ENCODE results near the gene DNMBP. TPM values are rescaled to one million over a fixed set of nuclear protein-coding genes. Genes with fewer than 3 reads are reported as not detected.

DNMBP gene
- total and polyA plus RNA-seq, 2 donors = 10.0 to 11.9 TPM

- Histone ChIP-seq H3K4me3 (ENCODE audit: low read length in 2 of 2) (no peak overlapping the region), H3K36me3 (ENCODE audit: control insufficient read depth in 2 of 2, insufficient read depth in 2 of 2, low read length in 1 of 2) (peaks cover 0 to 2% of the 10 kb centered on the region in 2 donors), H3K4me1 (ENCODE audit: control insufficient read depth in 2 of 2, insufficient read depth in 2 of 2, low read length in 2 of 2) (peaks cover 13 to 57% of the 10 kb centered on the region in 2 donors), H3K27ac (ENCODE audit: low read depth in 1 of 2, low read length in 1 of 2) (peak overlapping the region in 1 of 2 donors; percentile 55), H3K9me3 (ENCODE audit: control insufficient read depth in 2 of 2, insufficient read depth in 1 of 2, low read length in 1 of 2) (no peaks in the 10 kb centered on the region), H3K27me3 (ENCODE audit: control insufficient read depth in 2 of 2, insufficient read depth in 1 of 2, low read length in 1 of 2) (no peaks in the 10 kb centered on the region)
- peak in 2 of 9 donors; percentile 9 to 27 for DNase-seq (ENCODE audit: low read depth in 6 of 9, low spot score in 9 of 9)
- 96% methylated on average over 2 of the region's 2 CpGs for WGBS
Observed at GRCh38 chr10:100041306-100042002, 31.7 kb upstream of the DNMBP start.

GRCh38 chr10:100038561-100039071 is 28.9 kb upstream of the DNMBP start:
- 76% methylated on average over 1 of the region's 1 CpG for WGBS
- Histone ChIP-seq H3K27ac (ENCODE audit: low read depth in 1 of 2, low read length in 1 of 2) (no peak overlapping the region), H3K9me3 (ENCODE audit: control insufficient read depth in 2 of 2, insufficient read depth in 1 of 2, low read length in 1 of 2) (no peaks in the 10 kb centered on the region), H3K4me1 (ENCODE audit: control insufficient read depth in 2 of 2, insufficient read depth in 2 of 2, low read length in 2 of 2) (peaks cover 4 to 35% of the 10 kb centered on the region in 2 donors), H3K36me3 (ENCODE audit: control insufficient read depth in 2 of 2, insufficient read depth in 2 of 2, low read length in 1 of 2) (peaks cover 0 to under 1% of the 10 kb centered on the region in 2 donors), H3K27me3 (ENCODE audit: control insufficient read depth in 2 of 2, insufficient read depth in 1 of 2, low read length in 1 of 2) (no peaks in the 10 kb centered on the region), H3K4me3 (ENCODE audit: low read length in 2 of 2) (no peak overlapping the region)
- DNase-seq (ENCODE audit: low read depth in 6 of 9, low spot score in 9 of 9) = no peak

- Histone ChIP-seq H3K27me3 (ENCODE audit: control insufficient read depth in 2 of 2, insufficient read depth in 1 of 2, low read length in 1 of 2) (no peaks in the 10 kb centered on the region), H3K4me3 (ENCODE audit: low read length in 2 of 2) (no peak overlapping the region), H3K27ac (ENCODE audit: low read depth in 1 of 2, low read length in 1 of 2) (no peak overlapping the region), H3K4me1 (ENCODE audit: control insufficient read depth in 2 of 2, insufficient read depth in 2 of 2, low read length in 2 of 2) (peaks cover 0 to 27% of the 10 kb centered on the region in 2 donors), H3K36me3 (ENCODE audit: control insufficient read depth in 2 of 2, insufficient read depth in 2 of 2, low read length in 1 of 2) (no peaks in the 10 kb centered on the region), H3K9me3 (ENCODE audit: control insufficient read depth in 2 of 2, insufficient read depth in 1 of 2, low read length in 1 of 2) (peaks cover 0 to 4% of the 10 kb centered on the region in 2 donors)
- DNase-seq (ENCODE audit: low read depth in 6 of 9, low spot score in 9 of 9) = no peak
- 77% methylated on average over 5 of the region's 5 CpGs for WGBS
Observed at GRCh38 chr10:100037758-100038315, 28.1 kb upstream of the DNMBP start.

GRCh38 chr10:100036850-100037249 is 27.1 kb upstream of the DNMBP start:
- Histone ChIP-seq H3K4me1 (ENCODE audit: control insufficient read depth in 2 of 2, insufficient read depth in 2 of 2, low read length in 2 of 2) (peaks cover 0 to 17% of the 10 kb centered on the region in 2 donors), H3K4me3 (ENCODE audit: low read length in 2 of 2) (no peak overlapping the region), H3K27me3 (ENCODE audit: control insufficient read depth in 2 of 2, insufficient read depth in 1 of 2, low read length in 1 of 2) (no peaks in the 10 kb centered on the region), H3K36me3 (ENCODE audit: control insufficient read depth in 2 of 2, insufficient read depth in 2 of 2, low read length in 1 of 2) (no peaks in the 10 kb centered on the region), H3K27ac (ENCODE audit: low read depth in 1 of 2, low read length in 1 of 2) (no peak overlapping the region), H3K9me3 (ENCODE audit: control insufficient read depth in 2 of 2, insufficient read depth in 1 of 2, low read length in 1 of 2) (peaks cover 0 to 4% of the 10 kb centered on the region in 2 donors)
- WGBS = 97% methylated on average over 7 of the region's 7 CpGs
- DNase-seq (ENCODE audit: low read depth in 6 of 9, low spot score in 9 of 9) = no peak

- 98% methylated on average over 1 of the region's 1 CpG for WGBS
Observed at GRCh38 chr10:100033766-100034418, 24.1 kb upstream of the DNMBP start.

GRCh38 chr10:100027416-100027815 is 17.7 kb upstream of the DNMBP start:
- H3K4me1 ChIP-seq (ENCODE audit: control insufficient read depth in 2 of 2, insufficient read depth in 2 of 2, low read length in 2 of 2) = peaks cover 8 to 29% of the 10 kb centered on the region in 2 donors
- peaks cover 3 to 19% of the 10 kb centered on the region in 2 donors for H3K9me3 ChIP-seq (ENCODE audit: control insufficient read depth in 2 of 2, insufficient read depth in 1 of 2, low read length in 1 of 2)
- DNase-seq (ENCODE audit: low read depth in 6 of 9, low spot score in 9 of 9) = no peak
- 98% methylated on average over 1 of the region's 1 CpG for WGBS
- no peak overlapping the region for H3K4me3 ChIP-seq (ENCODE audit: low read length in 2 of 2)
- H3K27me3 ChIP-seq (ENCODE audit: control insufficient read depth in 2 of 2, insufficient read depth in 1 of 2, low read length in 1 of 2) = no peaks in the 10 kb centered on the region
- H3K36me3 ChIP-seq (ENCODE audit: control insufficient read depth in 2 of 2, insufficient read depth in 2 of 2, low read length in 1 of 2) = no peaks in the 10 kb centered on the region
- no peak overlapping the region for H3K27ac ChIP-seq (ENCODE audit: low read depth in 1 of 2, low read length in 1 of 2)

More at GRCh38 chr10:100033766-100034418, 24.1 kb upstream of the DNMBP start:
- no peak overlapping the region for H3K27ac ChIP-seq (ENCODE audit: low read depth in 1 of 2, low read length in 1 of 2)
- no peaks in the 10 kb centered on the region for H3K27me3 ChIP-seq (ENCODE audit: control insufficient read depth in 2 of 2, insufficient read depth in 1 of 2, low read length in 1 of 2)
- H3K4me1 ChIP-seq (ENCODE audit: control insufficient read depth in 2 of 2, insufficient read depth in 2 of 2, low read length in 2 of 2) = peaks cover 0 to 6% of the 10 kb centered on the region in 2 donors
- no peaks in the 10 kb centered on the region for H3K36me3 ChIP-seq (ENCODE audit: control insufficient read depth in 2 of 2, insufficient read depth in 2 of 2, low read length in 1 of 2)
- no peak overlapping the region for H3K4me3 ChIP-seq (ENCODE audit: low read length in 2 of 2)
- DNase-seq (ENCODE audit: low read depth in 6 of 9, low spot score in 9 of 9) = no peak
- H3K9me3 ChIP-seq (ENCODE audit: control insufficient read depth in 2 of 2, insufficient read depth in 1 of 2, low read length in 1 of 2) = peaks cover 0 to 8% of the 10 kb centered on the region in 2 donors

- peak overlapping the region in 1 of 2 donors; percentile 71 for H3K27ac ChIP-seq (ENCODE audit: low read depth in 1 of 2, low read length in 1 of 2)
- peaks cover 12 to 40% of the 10 kb centered on the region in 2 donors for H3K4me1 ChIP-seq (ENCODE audit: control insufficient read depth in 2 of 2, insufficient read depth in 2 of 2, low read length in 2 of 2)
- peaks cover 3 to 22% of the 10 kb centered on the region in 2 donors for H3K9me3 ChIP-seq (ENCODE audit: control insufficient read depth in 2 of 2, insufficient read depth in 1 of 2, low read length in 1 of 2)
- WGBS = 86% methylated on average over 5 of the region's 5 CpGs
- peak in 1 of 9 donors; percentile 60 for DNase-seq (ENCODE audit: low read depth in 6 of 9, low spot score in 9 of 9)
- no peaks in the 10 kb centered on the region for H3K36me3 ChIP-seq (ENCODE audit: control insufficient read depth in 2 of 2, insufficient read depth in 2 of 2, low read length in 1 of 2)
- H3K4me3 ChIP-seq (ENCODE audit: low read length in 2 of 2) = no peak overlapping the region
- H3K27me3 ChIP-seq (ENCODE audit: control insufficient read depth in 2 of 2, insufficient read depth in 1 of 2, low read length in 1 of 2) = no peaks in the 10 kb centered on the region
Observed at GRCh38 chr10:100025576-100025975, 15.8 kb upstream of the DNMBP start.

GRCh38 chr10:100024748-100025147 is 15.0 kb upstream of the DNMBP start:
- H3K4me1 ChIP-seq (ENCODE audit: control insufficient read depth in 2 of 2, insufficient read depth in 2 of 2, low read length in 2 of 2) = peaks cover 21 to 48% of the 10 kb centered on the region in 2 donors
- H3K9me3 ChIP-seq (ENCODE audit: control insufficient read depth in 2 of 2, insufficient read depth in 1 of 2, low read length in 1 of 2) = peaks cover 3 to 22% of the 10 kb centered on the region in 2 donors
- WGBS = 88% methylated on average over 11 of the region's 11 CpGs
- DNase-seq (ENCODE audit: low read depth in 6 of 9, low spot score in 9 of 9) = no peak
- peak overlapping the region in 1 of 2 donors; percentile 71 for H3K27ac ChIP-seq (ENCODE audit: low read depth in 1 of 2, low read length in 1 of 2)
- no peaks in the 10 kb centered on the region for H3K27me3 ChIP-seq (ENCODE audit: control insufficient read depth in 2 of 2, insufficient read depth in 1 of 2, low read length in 1 of 2)
- H3K4me3 ChIP-seq (ENCODE audit: low read length in 2 of 2) = no peak overlapping the region
- H3K36me3 ChIP-seq (ENCODE audit: control insufficient read depth in 2 of 2, insufficient read depth in 2 of 2, low read length in 1 of 2) = no peaks in the 10 kb centered on the region

- H3K4me3 ChIP-seq (ENCODE audit: low read length in 2 of 2) = no peak overlapping the region
- H3K27me3 ChIP-seq (ENCODE audit: control insufficient read depth in 2 of 2, insufficient read depth in 1 of 2, low read length in 1 of 2) = no peaks in the 10 kb centered on the region
- H3K9me3 ChIP-seq (ENCODE audit: control insufficient read depth in 2 of 2, insufficient read depth in 1 of 2, low read length in 1 of 2) = peaks cover 0 to 5% of the 10 kb centered on the region in 2 donors
- DNase-seq (ENCODE audit: low read depth in 6 of 9, low spot score in 9 of 9) = no peak
- peaks cover 25 to 56% of the 10 kb centered on the region in 2 donors for H3K4me1 ChIP-seq (ENCODE audit: control insufficient read depth in 2 of 2, insufficient read depth in 2 of 2, low read length in 2 of 2)
- peak overlapping the region in 1 of 2 donors; percentile 50 for H3K27ac ChIP-seq (ENCODE audit: low read depth in 1 of 2, low read length in 1 of 2)
- no peaks in the 10 kb centered on the region for H3K36me3 ChIP-seq (ENCODE audit: control insufficient read depth in 2 of 2, insufficient read depth in 2 of 2, low read length in 1 of 2)
- 94% methylated on average over 2 of the region's 2 CpGs for WGBS
Observed at GRCh38 chr10:100022403-100022802, 12.7 kb upstream of the DNMBP start.
